H54 (cell line): ENCODE data around the gene RTF1.
"Not testable (repeated sequence)": the region's sequence is repeated elsewhere in the genome, so short reads cannot be mapped to it uniquely, and the experiment has no call there.

Source experiments
- DNase-seq: peaks from one replicate; pipeline ENCODE4 v3.0.0; 2011; ENCODE audit warnings: low spot score, mixed read lengths; ENCODE audit not compliant: insufficient read length
- FAIRE-seq: peaks from 3 replicates; lab custom pipeline; 2011; peaks lifted over from hg19 to GRCh38; lab: Jason Lieb, UNC
- POLR2A ChIP-seq: IDR thresholded peaks from 2 replicates; pipeline ENCODE4 v1.6.1; 2011; ENCODE audit warnings: low read depth, mild to moderate bottlenecking, low read length

The RTF1 gene

GRCh38 chr15:41416742-41417417, at the start of gene RTF1:
RTF1 (plus strand) TSS chr15:41417095; CDS start chr15:41417116, 21 bp downstream.
- DNase-seq (peak; percentile 83), FAIRE-seq (no peak)
- peak; percentile 74 for TF ChIP-seq POLR2A

- DNase-seq: no peak
- no peak for FAIRE-seq
- no peak for TF ChIP-seq POLR2A
Measured at GRCh38 chr15:41367418-41367817, 49.5 kb upstream of the RTF1 start.

- DNase-seq (peak; percentile 22), FAIRE-seq (peak; percentile 65)
- TF ChIP-seq POLR2A: no peak
Measured at GRCh38 chr15:41377978-41378377, 38.9 kb upstream of the RTF1 start.

- not testable (repeated sequence) for FAIRE-seq, DNase-seq
Measured at GRCh38 chr15:41383974-41384749, 32.7 kb upstream of the RTF1 start.

- TF ChIP-seq POLR2A: no peak
- DNase-seq: no peak
- no peak for FAIRE-seq
Measured at GRCh38 chr15:41387646-41388045, 29.2 kb upstream of the RTF1 start.

GRCh38 chr15:41392659-41393058, 24.2 kb upstream of the RTF1 start:
- FAIRE-seq: no peak
- no peak for DNase-seq
- no peak for TF ChIP-seq POLR2A

- FAIRE-seq (peak; percentile 41), DNase-seq (no peak)
- TF ChIP-seq POLR2A: no peak
Measured at GRCh38 chr15:41394924-41395323, 22.0 kb upstream of the RTF1 start.

- no peak for FAIRE-seq
- TF ChIP-seq POLR2A: no peak
- DNase-seq: no peak
Measured at GRCh38 chr15:41396111-41396510, 20.8 kb upstream of the RTF1 start.

- FAIRE-seq (no peak), DNase-seq (no peak)
- TF ChIP-seq POLR2A: no peak
Measured at GRCh38 chr15:41401904-41402267, 15.0 kb upstream of the RTF1 start.

- no peak for FAIRE-seq
- no peak for TF ChIP-seq POLR2A
- no peak for DNase-seq
Measured at GRCh38 chr15:41407341-41407740, 9.6 kb upstream of the RTF1 start.

- TF ChIP-seq POLR2A: no peak
- FAIRE-seq: no peak
- DNase-seq: no peak
Measured at GRCh38 chr15:41408234-41408641, 8.7 kb upstream of the RTF1 start.

- DNase-seq (no peak), FAIRE-seq (no peak)
- no peak for TF ChIP-seq POLR2A
Measured at GRCh38 chr15:41411031-41411430, 5.9 kb upstream of the RTF1 start.

GRCh38 chr15:41411441-41411840, 5.5 kb upstream of the RTF1 start:
- FAIRE-seq (no peak), DNase-seq (no peak)
- TF ChIP-seq POLR2A: no peak

- DNase-seq (no peak), FAIRE-seq (no peak)
- no peak for TF ChIP-seq POLR2A
Measured at GRCh38 chr15:41416128-41416741, 660 bp upstream of the RTF1 start.
